Middle frontal gyrus (tissue), 1 donor: ENCODE data around the gene COG8.
"Not testable (repeated sequence)": the region's sequence is repeated elsewhere in the genome, so short reads cannot be mapped to it uniquely, and the experiment has no call there.

ENCODE experiments used
- DNase-seq: peaks from one replicate; pipeline ENCODE4 v3.0.0-alpha.2; 2015; ENCODE audit warnings: low spot score; ENCODE audit errors: extremely low spot score

Gene COG8

GRCh38 chr16:69293401-69293800 lies 46.0 kb downstream of the COG8 start:
- DNase-seq, result no peak

DNA sequence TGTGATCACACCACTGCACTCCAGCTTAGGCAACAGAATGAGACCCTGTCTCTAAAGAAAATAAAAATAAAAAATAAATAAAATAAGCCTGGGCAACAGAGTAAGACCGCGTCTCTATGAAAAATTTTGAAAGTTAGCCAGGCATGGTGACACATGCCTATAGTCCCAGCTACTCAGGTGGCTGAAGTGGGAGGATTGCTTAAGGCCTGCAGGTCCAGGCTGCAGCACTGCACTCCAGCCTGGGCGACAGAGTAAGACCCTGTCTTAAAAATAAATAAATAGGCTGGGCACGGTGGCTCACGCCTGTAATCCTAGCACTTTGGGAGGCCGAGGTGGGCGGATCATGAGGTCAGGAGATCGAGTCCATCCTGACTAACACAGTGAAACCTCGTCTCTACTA lies 47.7 kb downstream of the COG8 start:
- not testable (repeated sequence) for DNase-seq

DNA sequence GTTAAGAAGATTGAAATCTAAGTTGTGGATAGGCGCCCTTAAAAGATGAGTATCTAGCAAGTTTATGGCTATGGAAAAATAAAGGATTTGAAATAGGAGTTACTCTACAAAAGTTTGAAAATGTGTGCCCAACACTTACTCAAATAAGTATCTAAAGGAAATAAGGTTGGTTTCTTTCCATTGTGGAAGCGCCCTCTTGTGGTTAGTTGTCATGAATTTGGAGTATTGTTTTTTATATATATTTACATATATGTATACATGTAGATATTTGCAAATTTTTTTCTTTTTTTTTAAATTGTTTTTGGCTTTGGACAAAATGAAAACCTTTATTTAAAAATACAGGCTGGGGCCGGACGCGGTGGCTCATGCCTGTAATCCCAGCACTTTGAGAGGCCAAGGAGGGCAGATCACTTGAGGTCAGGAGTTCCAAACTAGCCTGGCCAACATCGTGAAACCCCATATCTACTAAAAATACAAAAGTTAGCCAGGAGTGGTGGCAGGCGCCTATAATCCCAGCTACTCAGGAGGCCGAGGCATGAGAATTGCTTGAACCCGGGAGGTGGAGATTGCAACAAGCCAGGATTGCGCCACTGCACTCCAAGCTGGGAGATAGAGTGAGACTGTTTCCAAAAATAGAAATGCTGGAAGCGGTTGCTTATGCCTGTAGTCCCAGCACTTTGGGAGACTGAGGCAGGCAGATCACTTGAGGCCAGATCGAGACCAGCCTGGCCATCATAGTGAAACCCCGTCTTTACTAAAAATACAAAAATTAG lies 52.2 kb downstream of the COG8 start:
- no peak for DNase-seq

GRCh38 chr16:69285240-69285639 lies 54.1 kb downstream of the COG8 start:
- no peak for DNase-seq

DNA sequence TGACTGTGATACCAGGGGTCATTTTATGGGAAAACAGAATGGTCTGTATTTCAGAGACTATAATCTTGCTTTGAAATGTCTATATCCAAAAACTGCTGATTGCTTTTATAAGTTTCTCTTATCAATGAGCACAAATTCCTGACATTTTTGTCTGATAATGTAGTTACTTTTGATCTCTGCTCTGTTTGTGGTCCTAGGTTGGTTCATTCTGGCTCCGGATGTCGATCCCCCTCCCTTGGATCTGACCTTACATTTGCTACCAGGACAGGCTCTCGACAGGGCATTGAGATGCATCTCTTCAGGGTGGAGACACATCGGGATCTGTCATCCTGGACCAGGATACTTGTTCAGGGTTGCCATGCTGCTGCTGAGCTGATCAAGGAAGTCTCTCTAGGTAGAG lies 55.5 kb downstream of the COG8 start:
- no peak for DNase-seq

DNA sequence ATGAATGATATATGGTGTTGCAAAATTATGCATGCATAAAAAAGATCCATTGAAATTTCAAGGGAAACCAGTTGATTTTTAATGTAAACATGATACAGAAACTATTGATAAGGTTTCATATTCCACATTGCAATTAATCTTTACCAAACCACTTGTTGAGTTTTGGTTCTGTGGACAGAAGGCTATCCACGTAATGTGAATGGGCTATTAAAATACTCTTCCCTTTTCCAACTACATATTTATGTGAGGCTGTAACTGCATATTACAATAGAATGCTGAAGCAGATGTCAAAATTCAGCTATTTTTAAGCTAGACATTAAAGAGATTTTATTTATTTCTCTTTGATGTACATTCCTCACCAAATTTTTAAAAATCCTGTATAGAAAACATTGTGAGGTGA lies 62.0 kb downstream of the COG8 start:
- no peak for DNase-seq
